HG03460 (cell line): ENCODE data around the gene PIK3C3.

Experiments used
- ATAC-seq: cut with Tn5 transposase; IDR thresholded peaks from one replicate; pipeline ENCODE4 v1.9.1; 2021; ENCODE audit not compliant: unreplicated experiment

PIK3C3 gene

DNA sequence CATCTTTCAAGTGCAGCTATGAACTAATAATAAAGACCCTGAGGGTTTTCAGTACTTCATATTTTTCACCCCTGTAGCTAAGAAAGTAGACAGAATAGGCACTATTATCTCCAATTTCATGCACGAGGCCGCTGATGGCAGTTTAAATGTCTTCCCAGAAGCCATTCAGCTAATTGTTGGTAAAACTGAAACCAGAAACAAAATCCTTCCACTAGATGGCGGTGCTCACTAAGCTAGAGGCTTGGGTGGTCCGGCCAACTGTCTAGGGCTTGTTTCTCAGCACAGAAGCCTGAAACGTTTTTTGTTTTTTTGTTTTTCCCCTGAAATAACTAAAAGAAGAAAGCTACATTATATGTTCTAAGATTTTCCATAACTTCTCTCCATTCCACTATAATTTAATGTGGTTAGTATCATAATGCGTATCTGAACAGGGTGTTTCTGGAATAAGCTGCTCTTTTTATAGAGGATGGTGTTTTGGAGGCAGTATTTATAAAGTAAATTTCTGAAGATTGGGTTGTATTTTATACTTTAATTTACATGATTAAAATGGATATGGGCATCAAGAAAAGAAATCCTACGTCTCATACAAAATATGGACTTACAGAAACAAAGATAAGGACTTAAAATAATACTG is 159.4 kb downstream of the PIK3C3 start:
- ATAC-seq = peak; percentile 91

DNA sequence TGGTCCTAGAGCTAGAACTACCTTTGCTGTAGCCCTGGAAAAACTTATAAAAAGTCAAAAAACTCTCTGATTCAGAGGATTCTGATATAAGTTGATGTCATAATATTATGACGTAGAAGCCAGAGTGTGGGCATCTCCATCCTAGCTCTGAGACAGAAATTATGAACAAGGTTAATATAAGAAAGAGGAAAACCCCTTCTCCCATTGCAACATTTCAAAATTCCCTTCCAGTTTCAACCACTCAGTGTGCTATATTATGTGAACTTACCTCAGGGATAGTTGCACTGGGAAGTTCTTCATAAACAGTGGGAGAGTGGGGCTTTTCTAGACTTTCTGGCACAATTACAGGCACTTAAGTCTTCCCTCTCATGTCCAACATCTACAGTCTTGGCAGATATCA is 171.6 kb downstream of the PIK3C3 start:
- no peak for ATAC-seq

DNA sequence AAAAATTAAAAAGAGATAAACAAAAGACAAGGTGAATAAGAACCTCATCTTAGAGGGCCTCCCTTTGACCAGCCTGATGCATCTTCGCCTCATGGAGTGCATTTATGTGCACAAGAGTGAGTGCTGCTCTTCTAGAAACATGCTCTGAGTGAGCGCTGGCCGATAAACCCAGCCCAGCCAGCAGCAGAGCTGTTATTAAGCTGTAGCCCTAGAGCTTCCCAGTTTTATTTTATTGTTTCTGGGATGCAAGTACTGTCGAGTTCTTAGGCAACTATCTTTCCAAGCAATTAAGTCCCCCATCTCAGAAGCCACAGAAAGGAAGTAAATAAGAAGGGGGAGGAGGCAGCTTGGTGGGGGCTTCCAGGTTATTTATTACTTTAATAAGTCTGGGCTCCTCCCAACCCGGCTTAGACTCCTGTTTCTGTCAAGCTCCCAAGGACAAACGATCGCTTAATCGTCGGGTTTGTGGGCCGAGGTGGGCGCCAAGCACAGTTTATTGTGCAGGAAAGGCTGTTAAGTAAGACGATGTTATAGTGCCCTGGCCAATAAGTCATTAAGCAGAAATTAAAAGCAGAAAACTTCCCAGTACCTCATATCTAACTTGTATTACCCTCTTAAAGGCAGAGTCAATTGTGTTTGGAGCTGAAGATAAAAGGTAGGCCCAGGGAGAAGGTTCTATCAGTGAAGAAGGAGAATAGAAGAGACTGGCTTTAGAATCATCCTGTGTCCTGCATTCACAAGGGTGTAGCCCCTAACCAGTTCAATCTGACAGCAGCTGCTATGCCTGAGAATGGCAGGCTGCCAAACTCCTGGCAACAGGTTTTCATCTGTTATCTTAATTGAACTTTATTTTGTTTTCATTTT is 176.3 kb downstream of the PIK3C3 start:
- ATAC-seq = no peak

DNA sequence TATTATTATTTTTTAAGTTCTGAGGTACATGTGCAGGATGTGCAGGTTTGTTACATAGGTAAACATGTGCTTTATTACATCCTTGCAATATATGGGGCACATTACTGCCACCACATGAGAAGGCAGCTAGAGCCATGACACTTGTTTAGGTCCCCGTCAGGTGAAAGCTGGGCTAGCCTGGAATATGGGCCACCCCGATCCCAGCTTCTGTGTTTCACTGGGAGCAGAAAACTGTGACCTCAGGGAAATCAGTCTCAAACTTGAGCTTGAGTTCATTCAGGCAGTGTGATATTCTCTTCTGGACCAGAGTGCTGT is 176.9 kb downstream of the PIK3C3 start:
- ATAC-seq = no peak
